HUDEP-2 (cell line): ENCODE measurements around the gene RPP25.

ENCODE experiments used
- DNase-seq, 76 experiments: peaks; one replicate each; lab custom pipeline; 2025; ENCODE audit not compliant: unreplicated experiment in 76 of 76; lab: John Stamatoyannopoulos, UW

The RPP25 gene

GRCh38 chr15:74963213-74963612 is 6.6 kb upstream of the RPP25 start:
- DNase-seq: no peak

DNA sequence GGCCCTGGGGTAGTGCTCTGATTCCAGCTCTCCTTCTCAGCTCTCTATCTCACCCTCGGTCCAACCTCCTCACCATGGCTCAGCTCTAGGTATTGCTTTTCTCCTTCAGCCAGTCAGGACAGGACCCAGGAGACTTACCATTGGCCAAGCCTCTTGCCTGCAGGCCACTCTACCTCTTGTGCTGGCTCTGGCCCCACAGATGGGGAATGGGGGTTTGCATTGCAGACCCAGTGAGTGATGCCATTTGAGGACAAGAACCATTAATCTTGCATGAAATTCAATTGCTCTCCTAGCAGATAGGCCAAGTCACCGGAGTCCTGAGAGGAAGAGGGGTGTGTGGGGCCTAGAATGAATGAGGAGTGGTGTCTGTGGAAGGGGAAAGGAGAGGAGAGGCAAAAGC is 6.1 kb upstream of the RPP25 start:
- no peak for DNase-seq

GRCh38 chr15:74962219-74962618 is 5.6 kb upstream of the RPP25 start:
- DNase-seq: no peak

- no peak for DNase-seq
These were observed 5.0 kb upstream of the RPP25 start for GRCh38 chr15:74961616-74962015.

- DNase-seq: no peak
These were observed 4.5 kb upstream of the RPP25 start for GRCh38 chr15:74960995-74961588.

DNA sequence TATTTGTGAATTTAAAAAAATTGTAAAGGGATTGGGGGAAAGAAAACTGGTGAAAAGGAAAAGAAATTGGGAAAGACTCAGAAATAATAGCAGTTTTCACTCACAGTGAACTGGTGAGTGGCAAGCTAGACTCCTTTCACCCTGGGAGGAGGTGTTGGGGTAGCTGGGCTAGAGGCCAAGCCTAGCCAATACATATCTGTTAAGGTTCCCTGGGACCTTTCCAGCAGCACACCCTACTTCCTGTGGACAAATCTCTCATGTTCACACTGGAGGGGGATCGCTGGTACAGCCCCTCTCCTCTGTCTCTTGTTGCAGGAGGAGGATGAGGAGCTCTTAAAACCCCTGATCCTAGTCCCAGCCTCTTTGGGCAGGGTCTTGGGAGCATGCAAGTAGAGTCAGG is 3.7 kb upstream of the RPP25 start:
- no peak for DNase-seq

- no peak for DNase-seq
These were observed 3.0 kb upstream of the RPP25 start for GRCh38 chr15:74959586-74959939.

DNA sequence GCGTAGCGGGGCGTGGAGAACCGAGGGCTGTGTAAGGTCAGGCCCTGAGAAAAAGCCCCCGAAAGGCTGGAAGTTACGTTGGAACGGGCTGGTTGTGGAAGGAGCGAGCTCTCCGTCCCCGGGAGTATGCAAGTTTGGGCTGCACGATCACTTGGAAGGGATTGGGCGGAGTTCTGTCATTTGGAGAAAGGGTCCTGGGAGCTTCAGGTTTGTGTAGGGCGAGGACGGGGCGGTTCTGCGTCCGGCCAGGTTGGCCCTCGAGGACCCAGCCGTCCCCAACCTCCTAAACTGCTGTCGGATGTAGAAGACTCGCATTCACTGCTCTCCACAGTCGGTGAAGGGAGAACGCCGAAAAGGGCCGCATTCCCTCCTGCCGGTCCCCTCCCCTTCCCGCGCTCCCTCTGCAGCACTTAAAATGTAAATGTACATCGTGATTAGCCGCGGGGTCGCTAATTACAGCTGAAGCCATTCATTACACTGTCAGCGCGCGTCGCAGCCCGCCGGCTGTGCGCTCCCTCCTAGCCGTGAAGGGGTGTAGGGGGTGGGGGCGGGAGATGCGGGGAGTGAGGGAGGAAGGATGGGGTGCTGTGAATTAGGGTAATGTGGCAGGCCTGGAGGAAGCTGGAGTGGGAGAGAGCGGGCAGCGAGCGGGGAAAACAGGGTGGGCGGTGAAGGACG is 2.5 kb upstream of the RPP25 start:
- DNase-seq: no peak

DNA sequence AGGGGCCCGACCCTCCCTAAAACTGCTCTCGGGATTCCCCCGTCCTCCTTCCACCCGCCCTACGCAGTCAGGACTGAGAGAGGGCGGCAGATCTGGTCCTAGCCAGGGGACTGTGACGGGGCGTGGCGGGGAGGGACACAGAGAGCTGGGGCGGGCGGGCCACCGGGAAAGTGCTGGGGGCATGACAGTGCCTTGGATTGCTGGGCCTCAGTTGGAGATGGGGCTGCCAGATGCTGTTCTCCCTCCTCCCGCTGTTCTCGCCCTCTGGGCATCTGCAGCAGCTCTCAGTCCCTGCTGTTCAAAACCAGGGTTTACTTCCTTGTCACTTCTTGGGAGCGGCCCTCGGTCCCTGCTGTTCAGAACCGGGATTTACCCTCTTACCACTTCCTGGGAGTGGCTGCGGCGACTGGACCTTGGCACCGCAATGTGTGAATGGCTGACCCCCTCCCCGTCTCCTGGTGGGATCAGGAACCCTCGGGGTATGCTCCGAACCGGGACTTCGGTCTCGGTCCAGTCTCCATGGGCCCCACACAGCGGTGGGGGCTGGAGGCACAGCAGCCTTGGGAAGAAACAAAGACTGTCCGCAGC is 1.8 kb upstream of the RPP25 start:
- DNase-seq: peak in 5 of 76 experiments; percentile 6 to 33 (median 13)

GRCh38 chr15:74957476-74958035 is 984 bp upstream of the RPP25 start:
- DNase-seq: no peak

GRCh38 chr15:74955796-74956647 is 550 bp downstream of the RPP25 start:
- peak in 71 of 76 experiments; percentile 20 to 82 (median 67) for DNase-seq

GRCh38 chr15:74955017-74955416 is 1.6 kb downstream of the RPP25 start:
- peak in 1 of 76 experiments; percentile 46 for DNase-seq

DNA sequence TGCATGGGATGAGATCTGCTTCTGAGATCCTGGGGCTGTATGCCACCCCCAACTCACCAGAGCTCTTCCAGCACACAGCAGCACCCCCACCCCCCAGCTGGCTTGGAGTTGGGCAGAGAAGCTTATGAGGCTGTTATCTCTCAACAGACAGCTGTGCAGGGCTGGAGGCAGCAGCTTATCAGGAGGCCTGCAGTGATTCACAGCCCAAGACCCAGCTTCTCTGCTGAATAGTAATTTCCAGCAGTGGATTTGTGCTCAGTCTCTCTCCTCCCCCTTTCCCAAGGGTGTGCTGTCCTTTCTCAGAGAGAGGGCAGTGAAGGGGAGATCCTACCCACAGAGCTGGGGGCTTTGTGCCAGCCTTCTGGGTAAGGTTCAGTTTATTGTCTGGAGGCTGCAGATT is 2.1 kb downstream of the RPP25 start:
- DNase-seq: peak in 74 of 76 experiments; percentile 46 to 92 (median 80)

GRCh38 chr15:74951006-74951405 is 5.6 kb downstream of the RPP25 start:
- no peak for DNase-seq

- DNase-seq: peak in 61 of 76 experiments; percentile 4 to 80 (median 52)
These were observed 6.3 kb downstream of the RPP25 start for GRCh38 chr15:74950078-74950908.

- DNase-seq: peak in 75 of 76 experiments; percentile 29 to 95 (median 87)
These were observed 18.8 kb downstream of the RPP25 start, which contains the start of gene COX5A for GRCh38 chr15:74937590-74938371. COX5A (minus strand) TSS chr15:74938073; CDS start chr15:74938014, 59 bp downstream.

DNA sequence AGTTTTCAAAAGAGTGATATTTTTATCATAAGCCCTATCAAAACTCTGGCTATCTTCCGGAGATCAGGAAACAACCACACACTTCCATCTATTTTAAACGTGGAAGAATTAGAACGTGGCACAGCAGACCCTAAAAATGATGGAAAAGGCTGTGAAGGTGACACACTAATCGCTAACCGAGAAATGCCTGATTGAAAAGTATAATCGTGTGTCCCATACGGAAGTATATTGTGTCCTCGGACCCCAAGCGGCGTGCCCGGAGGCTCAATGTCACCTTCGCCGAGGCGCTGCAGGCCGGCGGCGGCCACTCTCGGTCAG is 19.3 kb downstream of the RPP25 start:
- DNase-seq: peak in 5 of 76 experiments; percentile 21 to 60 (median 46)

DNA sequence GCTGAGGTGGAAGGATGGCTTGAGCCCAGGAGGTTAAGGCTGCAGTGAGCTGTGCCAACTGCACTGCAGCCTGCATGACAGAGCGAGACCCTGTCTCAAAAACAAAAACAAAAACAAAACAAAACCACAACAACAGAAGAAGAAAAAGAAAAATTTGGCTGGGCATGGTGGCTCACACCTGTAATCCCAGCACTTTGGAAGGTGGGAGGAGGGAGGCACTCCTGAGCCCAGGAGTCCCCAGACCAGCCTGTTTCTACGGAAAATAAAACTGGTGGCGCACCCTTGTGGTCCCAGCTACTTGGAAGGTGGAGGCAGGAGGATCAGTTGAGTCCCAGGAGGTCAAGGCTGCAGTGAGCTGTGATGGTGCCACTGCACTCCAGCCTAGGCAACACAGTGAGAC is 21.4 kb downstream of the RPP25 start:
- peak in 3 of 76 experiments; percentile 3 to 8 (median 5) for DNase-seq

DNA sequence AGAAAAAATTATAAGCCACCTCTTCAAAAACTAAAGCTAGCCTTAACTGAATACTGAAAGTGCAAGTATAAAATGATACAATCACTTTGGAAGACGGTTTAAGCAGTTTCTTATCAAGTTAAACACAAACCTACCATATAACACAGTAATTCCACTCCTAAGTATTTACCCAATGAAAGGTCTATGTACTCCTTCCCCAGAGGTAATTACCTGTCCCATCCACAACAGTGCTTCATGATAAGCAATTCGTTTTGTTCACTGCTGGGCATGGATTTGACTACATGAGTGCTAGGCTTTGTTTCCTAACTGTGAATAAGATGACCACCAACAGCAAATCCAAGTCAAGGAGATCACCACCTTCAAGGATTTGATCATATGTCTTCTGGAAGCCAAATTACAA is 23.0 kb downstream of the RPP25 start:
- DNase-seq: no peak
